Esophagus squamous epithelium (tissue), 4 donors: ENCODE measurements around the gene CASTOR1.

Experiments
- CTCF ChIP-seq, 6 experiments: fragments of 450-650 bp in 4 of 6; fragments of 200-600 bp in 2 of 6; sonication (generic) in 2 of 6; IDR thresholded peaks; one replicate each; pipeline ENCODE4 v1.5.1; 2016 to 2019; ENCODE audit warnings: antibody characterized with exemption in 6 of 6, mild to moderate bottlenecking in 4 of 6, moderate library complexity in 4 of 6
- POLR2A ChIP-seq, 4 donors: fragments of 450-650 bp; IDR thresholded peaks; one replicate each; pipeline ENCODE4 v1.6.1; 2017; ENCODE audit warnings: antibody characterized with exemption in 4 of 4, mild to moderate bottlenecking in 4 of 4, moderate library complexity in 3 of 4

DNA sequence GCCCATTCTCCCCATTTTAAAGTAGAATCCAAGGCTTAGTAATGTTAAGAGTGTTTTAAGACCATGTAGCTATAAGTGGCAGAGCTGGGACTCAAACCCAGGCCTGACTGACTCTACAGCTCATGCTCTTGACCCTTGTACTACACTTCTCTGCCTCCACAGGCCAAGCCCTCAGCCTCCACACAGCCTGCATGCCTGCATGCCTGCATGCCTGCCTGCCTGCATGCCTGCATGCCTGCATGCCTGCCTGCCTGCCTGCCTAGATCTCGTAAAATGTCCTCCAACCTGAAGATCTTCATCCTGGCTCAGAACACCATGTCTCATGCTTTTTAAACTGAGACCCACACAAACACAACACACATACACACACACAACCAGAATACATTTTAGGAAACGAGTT lies 18.8 kb upstream of the CASTOR1 start:
- TF ChIP-seq POLR2A (IDR thresholded peaks at IDR 0.05), result no peak
- TF ChIP-seq CTCF (IDR thresholded peaks at IDR 0.05), result no peak
